Osteocyte (in vitro differentiated cells): ENCODE measurements around the gene EXD2. TPM values are rescaled to one million over a fixed set of nuclear protein-coding genes. Genes with fewer than 3 reads are reported as not detected.

ENCODE experiments used
- DNase-seq: peaks from one replicate; pipeline ENCODE4 v3.0.0; 2021; ENCODE audit warnings: mixed read lengths; ENCODE audit not compliant: unreplicated experiment; ENCODE audit errors: extremely low spot score
- H3K27ac Mint-ChIP-seq: one replicate; pipeline ENCODE4 v1.8.0; 2021; ENCODE audit warnings: mild to moderate bottlenecking, mixed read lengths; ENCODE audit not compliant: unreplicated experiment
- H3K27me3 Mint-ChIP-seq: one replicate; pipeline ENCODE4 v1.8.0; 2021; ENCODE audit warnings: mixed read lengths; ENCODE audit not compliant: unreplicated experiment
- H3K36me3 Mint-ChIP-seq: one replicate; pipeline ENCODE4 v1.8.0; 2021; ENCODE audit warnings: mixed read lengths; ENCODE audit not compliant: unreplicated experiment
- H3K4me1 Mint-ChIP-seq: one replicate; pipeline ENCODE4 v1.8.0; 2021; ENCODE audit warnings: mixed read lengths; ENCODE audit not compliant: unreplicated experiment
- H3K4me3 Mint-ChIP-seq: one replicate; pipeline ENCODE4 v1.8.0; 2021; ENCODE audit warnings: mild to moderate bottlenecking, moderate library complexity, mixed read lengths; ENCODE audit not compliant: unreplicated experiment
- H3K9me3 Mint-ChIP-seq: one replicate; pipeline ENCODE4 v1.8.0; 2021; ENCODE audit warnings: mixed read lengths; ENCODE audit not compliant: unreplicated experiment
- CTCF ChIP-seq: fragments of 200-600 bp; sonication (generic); IDR thresholded peaks from 2 replicates; pipeline ENCODE4 v1.5.0; 2021; ENCODE audit warnings: antibody characterized with exemption, mild to moderate bottlenecking, moderate library complexity
- total RNA-seq: library from RNA; stranded (reverse); gene quantifications from 2 replicates; pipeline ENCODE4 v1.2.1, GENCODE V29; 2021

The EXD2 gene
- total RNA-seq, 1 donor from 2014 or later, result 32.9 TPM

- peak; percentile 42 for TF ChIP-seq CTCF
- Mint-ChIP-seq H3K27me3 (no peaks in the 10 kb centered on the region), H3K27ac (no peak overlapping the region), H3K9me3 (no peaks in the 10 kb centered on the region), H3K36me3 (peaks cover 5% of the 10 kb centered on the region), H3K4me3 (no peak overlapping the region), H3K4me1 (no peaks in the 10 kb centered on the region)
- DNase-seq, result no peak
Measured at GRCh38 chr14:69247676-69248440, 56.6 kb downstream of the EXD2 start.

- no peak for DNase-seq
- H3K4me1 Mint-ChIP-seq, result no peaks in the 10 kb centered on the region
- no peak overlapping the region for H3K27ac Mint-ChIP-seq
- no peak for TF ChIP-seq CTCF
- H3K4me3 Mint-ChIP-seq, result no peak overlapping the region
- H3K36me3 Mint-ChIP-seq, result peaks cover 2% of the 10 kb centered on the region
- H3K27me3 Mint-ChIP-seq, result no peaks in the 10 kb centered on the region
- no peaks in the 10 kb centered on the region for H3K9me3 Mint-ChIP-seq
Measured at GRCh38 chr14:69249603-69250002, 58.3 kb downstream of the EXD2 start.

GRCh38 chr14:69252851-69253250 is 61.6 kb downstream of the EXD2 start:
- H3K9me3 Mint-ChIP-seq, result no peaks in the 10 kb centered on the region
- no peak overlapping the region for H3K27ac Mint-ChIP-seq
- no peak overlapping the region for H3K4me3 Mint-ChIP-seq
- H3K4me1 Mint-ChIP-seq, result no peaks in the 10 kb centered on the region
- peaks cover 2% of the 10 kb centered on the region for H3K36me3 Mint-ChIP-seq
- no peak for DNase-seq
- TF ChIP-seq CTCF, result no peak
- no peaks in the 10 kb centered on the region for H3K27me3 Mint-ChIP-seq

GRCh38 chr14:69259168-69259526 is 67.8 kb downstream of the EXD2 start:
- DNase-seq, result no peak
- TF ChIP-seq CTCF, result no peak
- Mint-ChIP-seq H3K4me1 (peaks cover 23% of the 10 kb centered on the region), H3K27ac (no peak overlapping the region), H3K27me3 (peaks cover 6% of the 10 kb centered on the region), H3K9me3 (no peaks in the 10 kb centered on the region), H3K4me3 (peak overlapping the region; percentile 69), H3K36me3 (no peaks in the 10 kb centered on the region)

- Mint-ChIP-seq H3K36me3 (no peaks in the 10 kb centered on the region), H3K9me3 (no peaks in the 10 kb centered on the region), H3K27me3 (peaks cover 6% of the 10 kb centered on the region), H3K27ac (no peak within 1 kb of the TSS), H3K4me1 (peaks cover 23% of the 10 kb centered on the region), H3K4me3 (peak within 1 kb of the TSS; percentile 75)
- TF ChIP-seq CTCF, result peak; percentile 45
- DNase-seq, result no peak
Measured at GRCh38 chr14:69259527-69260189, 68.4 kb downstream of the EXD2 start, which contains the start of gene GALNT16. Gene GALNT16, plus strand, starts transcription at chr14:69260158. Its CDS starts 133 bp downstream, at chr14:69260291.
